ENCODE data around the gene XRCC4.

DNA sequence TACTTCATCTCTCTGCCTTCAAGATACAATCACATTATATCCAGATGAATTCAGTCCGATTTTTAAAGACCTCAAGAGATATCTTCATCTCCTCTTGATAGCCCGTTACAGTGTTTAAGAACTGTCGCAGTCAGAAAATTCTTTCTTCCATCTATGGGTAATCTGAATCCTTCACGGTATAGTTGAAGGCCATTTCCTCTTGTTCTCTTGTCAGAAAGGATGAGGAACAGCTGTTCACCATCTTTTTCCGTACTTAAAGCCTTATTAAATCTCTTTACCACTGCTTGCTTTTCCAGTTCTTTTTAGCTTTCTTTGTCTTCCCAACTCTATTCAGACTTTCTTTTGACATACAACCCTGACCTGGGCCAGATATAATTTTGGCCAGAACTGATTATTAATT is 121.8 kb downstream of the XRCC4 start:
- no peak for TF ChIP-seq POLR2A (IDR thresholded peaks at IDR 0.05; ENCODE audit: low read depth, low read length)
- no peak for TF ChIP-seq TAF1 (IDR thresholded peaks at IDR 0.05; ENCODE audit: borderline replicate concordance, low read depth, low read length)
- no peak for TF ChIP-seq POLR2AphosphoS5 (IDR thresholded peaks at IDR 0.05; ENCODE audit: low read depth, low read length)
